HepG2 (cell line): ENCODE results near the gene DCAF7. TPM values are rescaled to one million over a fixed set of nuclear protein-coding genes. Genes with fewer than 3 reads are reported as not detected.

Source experiments
- ATAC-seq: fragments of 200-7000 bp; cut with Tn5 transposase; 3 replicates; pipeline ENCODE4 v1.9.1; 2020; ENCODE audit warnings: mild to moderate bottlenecking, moderate library complexity
- BruUV-seq: library from RNA; stranded (reverse); fragments of 400-500 nt; replicated peaks from 2 replicates; lab custom pipeline; 2021; lab: Mats Ljungman, UMichigan
- CTCF ChIA-PET: fragments of 300-600 bp; formaldehyde crosslinking; extraction: SDS; loops from one replicate; lab custom pipeline; 2021; ENCODE audit warnings: low total read pairs, inconsistent platforms, low intra/inter-chr PET ratio; lab: Yijun Ruan, JAX
- POLR2A ChIA-PET: fragments of 350-600 bp; sonication (Branson Sonifier 250); formaldehyde crosslinking; loops from one replicate; lab custom pipeline; 2020; ENCODE audit warnings: antibody characterized with exemption, inconsistent platforms; lab: Yijun Ruan, JAX
- DNase-seq: peaks from one replicate; pipeline ENCODE4 v3.0.0-alpha.2; 2015; ENCODE audit warnings: low spot score
- FAIRE-seq: peaks from 3 replicates; lab custom pipeline; 2011; peaks lifted over from hg19 to GRCh38; lab: Jason Lieb, UNC
- H2AFZ ChIP-seq: one replicate; pipeline ENCODE4 v1.6.1; 2011; ENCODE audit warnings: low read length, inconsistent platforms
- H3K27ac ChIP-seq: fragments of 300-600 bp; 3 replicates; pipeline ENCODE4 v1.8.0; 2011; ENCODE audit warnings: mixed run types, mild to moderate bottlenecking, mixed read lengths, low read length, inconsistent platforms; ENCODE audit not compliant: insufficient read depth; ENCODE audit errors: extremely low read length
- H3K27me3 ChIP-seq, 2 experiments: fragments of 200-600 bp in 1 of 2; 2 replicates in 1 of 2; 3 replicates in 1 of 2; pipeline versions ENCODE4 v1.6.0 to v1.8.0; 2011; ENCODE audit warnings: low read length in 2 of 2, mild to moderate bottlenecking in 2 of 2, moderate library complexity in 2 of 2, inconsistent platforms in 1 of 2; ENCODE audit not compliant: insufficient read depth in 2 of 2, control insufficient read depth in 1 of 2
- H3K36me3 ChIP-seq, 2 experiments: fragments of 200-600 bp in 1 of 2; replicated peaks in 1 of 2; 2 replicates in 1 of 2; 3 replicates in 1 of 2; pipeline versions ENCODE4 v1.5.1 to v1.8.0; 2011; ENCODE audit warnings: low read length in 2 of 2, inconsistent platforms in 1 of 2; ENCODE audit not compliant: insufficient read depth in 2 of 2, control insufficient read depth in 1 of 2
- H3K4me1 ChIP-seq: 2 replicates; pipeline ENCODE4 v1.5.1; 2012; ENCODE audit warnings: low read length, inconsistent platforms; ENCODE audit not compliant: insufficient read depth
- H3K4me2 ChIP-seq: 2 replicates; pipeline ENCODE4 v1.6.0; 2011; ENCODE audit warnings: low read depth, low read length, inconsistent platforms
- H3K4me3 ChIP-seq, 3 experiments: fragments of 200-600 bp in 1 of 3; sonication (generic), shearing (Covaris generic) in 1 of 3; replicated peaks in 1 of 3; 2 replicates each; pipeline ENCODE4 v1.5.1; 2011 to 2016; ENCODE audit warnings: low read length in 3 of 3, inconsistent platforms in 2 of 3, low read depth in 2 of 3, mild to moderate bottlenecking in 2 of 3, control low read depth in 1 of 3, mixed read lengths in 1 of 3; ENCODE audit not compliant: insufficient read depth in 1 of 3
- H3K79me2 ChIP-seq: one replicate; pipeline ENCODE4 v1.6.1; 2011; ENCODE audit warnings: low read length, inconsistent platforms; ENCODE audit not compliant: insufficient read depth
- H3K9ac ChIP-seq: 2 replicates; pipeline ENCODE4 v1.6.0; 2011; ENCODE audit warnings: mild to moderate bottlenecking, low read depth, low read length, inconsistent platforms; ENCODE audit not compliant: insufficient read depth
- H3K9me3 ChIP-seq: 2 replicates; pipeline ENCODE4 v1.5.1; 2012; ENCODE audit warnings: mild to moderate bottlenecking, low read length
- H4K20me1 ChIP-seq: 2 replicates; pipeline ENCODE4 v1.6.0; 2011; ENCODE audit warnings: inconsistent platforms, mild to moderate bottlenecking, low read length, moderate library complexity; ENCODE audit not compliant: insufficient read depth
- ARNT2 ChIP-seq: sonication (generic); formaldehyde crosslinking; IDR thresholded peaks from 2 replicates; pipeline ENCODE4 v1.8.0; 2022; ENCODE audit warnings: mild to moderate bottlenecking, low read depth, missing genetic modification reagents, moderate library complexity
- CTCF ChIP-seq: sonication (generic); formaldehyde crosslinking; IDR thresholded peaks from 2 replicates; pipeline ENCODE4 v1.5.0; 2020; ENCODE audit warnings: mild to moderate bottlenecking, missing genetic modification reagents, moderate library complexity
- ELF3 ChIP-seq: IDR thresholded peaks from 2 replicates; pipeline ENCODE4 v1.6.1; 2016; ENCODE audit warnings: missing genetic modification reagents, missing compliant biosample characterization
- IKZF4 ChIP-seq: sonication (generic); formaldehyde crosslinking; IDR thresholded peaks from 2 replicates; pipeline ENCODE4 v1.5.1; 2020; ENCODE audit warnings: borderline replicate concordance, mild to moderate bottlenecking, low read depth, missing genetic modification reagents; ENCODE audit errors: not compliant biosample characterization
- IRF1 ChIP-seq: sonication (generic); formaldehyde crosslinking; IDR thresholded peaks from 2 replicates; pipeline ENCODE4 v1.4.0; 2020; ENCODE audit warnings: low read depth, mild to moderate bottlenecking, missing genetic modification reagents
- MAFF ChIP-seq: IDR thresholded peaks from 2 replicates; pipeline ENCODE4 v1.6.1; 2011; ENCODE audit warnings: low read depth, low read length, improper control_type of control experiment
- MAFK ChIP-seq, 2 experiments: IDR thresholded peaks in 1 of 2; conservative IDR thresholded peaks in 1 of 2; 2 replicates each; pipeline ENCODE4 v1.6.1; 2011; ENCODE audit warnings: improper control_type of control experiment in 2 of 2, low read length in 2 of 2
- NBN ChIP-seq: fragments of 450-650 bp; conservative IDR thresholded peaks from 2 replicates; pipeline ENCODE4 v1.6.1; 2017
- NCOR1 ChIP-seq: fragments of 200-600 bp; sonication (generic); IDR thresholded peaks from 2 replicates; pipeline ENCODE4 v1.7.0; 2017; ENCODE audit warnings: antibody characterized with exemption, low read length, borderline replicate concordance
- PHF20 ChIP-seq: sonication (generic); formaldehyde crosslinking; IDR thresholded peaks from 2 replicates; pipeline ENCODE4 v1.5.0; 2020; ENCODE audit warnings: mild to moderate bottlenecking, missing genetic modification reagents
- RAD21 ChIP-seq: fragments of 450-650 bp; formaldehyde crosslinking; IDR thresholded peaks from 2 replicates; pipeline ENCODE4 v1.5.0; 2020; ENCODE audit warnings: mild to moderate bottlenecking
- SP5 ChIP-seq: IDR thresholded peaks from 2 replicates; pipeline ENCODE4 v1.6.1; 2016; ENCODE audit warnings: low read depth, borderline replicate concordance
- TIGD3 ChIP-seq: sonication (generic); formaldehyde crosslinking; IDR thresholded peaks from 2 replicates; pipeline ENCODE4 v1.5.1; 2020; ENCODE audit warnings: mild to moderate bottlenecking, missing genetic modification reagents, borderline replicate concordance
- ZBTB38 ChIP-seq: sonication (generic); formaldehyde crosslinking; IDR thresholded peaks from 2 replicates; pipeline ENCODE4 v1.5.1; 2020; ENCODE audit warnings: mild to moderate bottlenecking, missing genetic modification reagents
- ZC3H13 ChIP-seq: sonication (generic); formaldehyde crosslinking; IDR thresholded peaks from 2 replicates; pipeline ENCODE4 v1.8.1; 2023; ENCODE audit warnings: mild to moderate bottlenecking, missing genetic modification reagents, moderate library complexity
- ZKSCAN8 ChIP-seq: IDR thresholded peaks from 2 replicates; pipeline ENCODE4 v1.6.1; 2016; ENCODE audit warnings: borderline replicate concordance, missing genetic modification reagents, missing compliant biosample characterization
- ZNF282 ChIP-seq: fragments of 450-650 bp; IDR thresholded peaks from 2 replicates; pipeline ENCODE4 v1.6.1; 2018; ENCODE audit not compliant: partially characterized antibody
- ZNF331 ChIP-seq: sonication (generic); formaldehyde crosslinking; IDR thresholded peaks from 2 replicates; pipeline ENCODE4 v1.4.0; 2020; ENCODE audit warnings: missing genetic modification reagents
- ZNF619 ChIP-seq: sonication (generic); formaldehyde crosslinking; IDR thresholded peaks from 2 replicates; pipeline ENCODE4 v1.4.0; 2020; ENCODE audit warnings: mild to moderate bottlenecking, missing genetic modification reagents
- ZNF850 ChIP-seq: sonication (generic); formaldehyde crosslinking; conservative IDR thresholded peaks from 2 replicates; pipeline ENCODE4 v1.9.0; 2021; ENCODE audit warnings: mild to moderate bottlenecking, missing genetic modification reagents
- WGBS: methylation state at CpG from one replicate; pipeline ENCODE4 v1.1.6; 2017; ENCODE audit warnings: low lambda C conversion rate; 5-methylcytosine and 5-hydroxymethylcytosine counted together
- in situ Hi-C: cut with HindIII; loops from 2 replicates; pipeline ENCODE4 v1.10.0; 2017; ENCODE audit warnings: low pct_unique_long_range_greater_than_20kb; ENCODE audit not compliant: extremely low pct_ligation_motif_present
- intact Hi-C: fragments of 100-400 bp; cut with micrococcal nuclease; formaldehyde crosslinking; loops from one replicate; pipeline ENCODE4 v1.10.0; 2022; ENCODE audit not compliant: unreplicated experiment
- polyA plus RNA-seq, 8 experiments: library from polyadenylated mRNA; depleted of rRNA in 3 of 8; stranded (reverse) in 7 of 8; unstranded in 1 of 8; fragments of >200 nt; fragmentation: Illumina TruSeq in 4 of 8; extraction: Trizol in 4 of 8; gene quantifications; 2 replicates each; pipeline versions ENCODE4 v1.2.1 to v1.2.3, GENCODE V29; 2011 to 2016; ENCODE audit warnings: low read depth in 4 of 8, missing spikeins in 1 of 8, mixed read lengths in 1 of 8; ENCODE audit not compliant: insufficient read depth in 1 of 8
- total RNA-seq, 5 experiments: library from RNA; depleted of rRNA; stranded (reverse); fragments of >200 nt; fragmentation: Illumina TruSeq; extraction: Trizol; gene quantifications; 2 replicates each; pipeline ENCODE4 v1.2.3, GENCODE V29; 2016; ENCODE audit warnings: low read depth in 1 of 5

Gene DCAF7
- total and polyA plus RNA-seq, 2 of the 13 experiments (the other 11 are each of a cell fraction or from before 2014, with no cell fraction given), result 55.2 to 73.4 TPM

- TF ChIP-seq CTCF (CRISPR knock-in tag) (no peak), MAFF (no peak), ZBTB38 (CRISPR knock-in tag) (no peak), NBN (no peak), TIGD3 (CRISPR knock-in tag) (no peak), ZC3H13 (CRISPR knock-in tag) (no peak), ZNF331 (no peak)
Measured at GRCh38 chr17:63526861-63527260, 23.4 kb upstream of the DCAF7 start (continued).

- H3K27me3 ChIP-seq, result peaks cover 5 to 53% of the 10 kb centered on the region in 2 experiments
- ATAC-seq (no peak), DNase-seq (no peak), FAIRE-seq (no peak)
- H3K9ac ChIP-seq, result no peak overlapping the region
- in situ Hi-C loops (no loop called here), intact Hi-C loops (no loop called here)
- no peak overlapping the region for H3K27ac ChIP-seq
- no peaks in the 10 kb centered on the region for H3K9me3 ChIP-seq
- H4K20me1 ChIP-seq, result no peaks in the 10 kb centered on the region; the same call in 1 of the 2 replicates
- ChIA-PET POLR2A (no interaction called here), CTCF (no interaction called here)
- no peaks in the 10 kb centered on the region for H3K36me3 ChIP-seq
- WGBS, result 56% methylated on average over 6 of the region's 9 CpGs
- H3K4me1 ChIP-seq, result peaks cover 45% of the 10 kb centered on the region
- no peaks in the 10 kb centered on the region for H3K79me2 ChIP-seq
- no peak overlapping the region for H3K4me3 ChIP-seq
- BruUV-seq, result no TSS peak
- H2AFZ ChIP-seq, result no peak overlapping the region
- H3K4me2 ChIP-seq, result no peak overlapping the region
- TF ChIP-seq ZNF619 (CRISPR knock-in tag) (no peak), PHF20 (no peak), MAFK (conservative IDR thresholded peaks at IDR 0.05 in 1 of 2, IDR thresholded peaks at IDR 0.05 in 1 of 2; ENCODE audit: low read length in 2 of 2) (no peak), ARNT2 (CRISPR knock-in tag) (no peak), SP5 (CRISPR knock-in tag) (no peak), ZNF850 (no peak), ZKSCAN8 (CRISPR knock-in tag) (no peak), IKZF4 (CRISPR knock-in tag) (no peak), ZNF282 (no peak), ELF3 (CRISPR knock-in tag) (no peak), IRF1 (CRISPR knock-in tag) (no peak), NCOR1 (no peak), RAD21 (no peak)
Measured at GRCh38 chr17:63528183-63528582, 22.1 kb upstream of the DCAF7 start.
